GM18868 (cell line): Measurements from ENCODE around the gene CENPC.
"Not testable (repeated sequence)": the region's sequence is repeated elsewhere in the genome, so short reads cannot be mapped to it uniquely, and the experiment has no call there.

Source experiments
- ATAC-seq: cut with Tn5 transposase; IDR thresholded peaks from one replicate; pipeline ENCODE4 v1.9.1; 2021; ENCODE audit warnings: mild to moderate bottlenecking, moderate library complexity; ENCODE audit not compliant: unreplicated experiment

CENPC gene

GRCh38 chr4:67554096-67554495, 8.8 kb upstream of the CENPC start:
- ATAC-seq, result no peak

- ATAC-seq, result not testable (repeated sequence)
Measured at GRCh38 chr4:67552146-67552792, 7.0 kb upstream of the CENPC start.

GRCh38 chr4:67550857-67551256, 5.6 kb upstream of the CENPC start:
- peak; percentile 45 for ATAC-seq

- ATAC-seq, result peak; percentile 30
Measured at GRCh38 chr4:67550451-67550850, 5.1 kb upstream of the CENPC start.

- ATAC-seq, result peak; percentile 28
Measured at GRCh38 chr4:67549123-67549522, 3.8 kb upstream of the CENPC start.

- ATAC-seq, result no peak
Measured at GRCh38 chr4:67546971-67547370, 1.7 kb upstream of the CENPC start.

GRCh38 chr4:67546004-67546356, 677 bp upstream of the CENPC start:
- ATAC-seq, result no peak

- ATAC-seq, result no peak
Measured at GRCh38 chr4:67542076-67542475, 3.2 kb downstream of the CENPC start.

GRCh38 chr4:67539830-67540229, 5.5 kb downstream of the CENPC start:
- no peak for ATAC-seq

GRCh38 chr4:67535280-67535840, 9.9 kb downstream of the CENPC start:
- ATAC-seq, result no peak

- no peak for ATAC-seq
Measured at GRCh38 chr4:67533112-67533511, 12.2 kb downstream of the CENPC start.

- ATAC-seq, result not testable (repeated sequence)
Measured at GRCh38 chr4:67532397-67532796, 12.9 kb downstream of the CENPC start.

- ATAC-seq, result no peak
Measured at GRCh38 chr4:67531379-67531962, 13.8 kb downstream of the CENPC start.

GRCh38 chr4:67524140-67524539, 21.2 kb downstream of the CENPC start:
- ATAC-seq, result not testable (repeated sequence)

- ATAC-seq, result no peak
Measured at GRCh38 chr4:67522851-67523671, 22.2 kb downstream of the CENPC start.

GRCh38 chr4:67522230-67522629, 23.1 kb downstream of the CENPC start:
- no peak for ATAC-seq

GRCh38 chr4:67521506-67521905, 23.8 kb downstream of the CENPC start:
- peak; percentile 70 for ATAC-seq

- ATAC-seq, result no peak
Measured at GRCh38 chr4:67520141-67520540, 25.2 kb downstream of the CENPC start.

- no peak for ATAC-seq
Measured at GRCh38 chr4:67512501-67512900, 32.8 kb downstream of the CENPC start.

GRCh38 chr4:67500373-67500772, 44.9 kb downstream of the CENPC start:
- no peak for ATAC-seq

- no peak for ATAC-seq
Measured at GRCh38 chr4:67499799-67500198, 45.5 kb downstream of the CENPC start.
